ENCODE measurements around the gene BICD1.

- TF ChIP-seq CTCF (conservative IDR thresholded peaks at IDR 0.05) (no peak), ZFX (IDR thresholded peaks at IDR 0.05) (no peak)
Measured at GRCh38 chr12:32155041-32155440, 48.4 kb downstream of the BICD1 start.
